GM19328 (cell line): ENCODE results near the gene MS4A6A.
"Not testable (repeated sequence)": the region's sequence is repeated elsewhere in the genome, so short reads cannot be mapped to it uniquely, and the experiment has no call there.

ENCODE experiments used
- ATAC-seq: cut with Tn5 transposase; IDR thresholded peaks from one replicate; pipeline ENCODE4 v1.9.1; 2021; ENCODE audit warnings: mild to moderate bottlenecking, moderate library complexity; ENCODE audit not compliant: unreplicated experiment

Gene MS4A6A

DNA sequence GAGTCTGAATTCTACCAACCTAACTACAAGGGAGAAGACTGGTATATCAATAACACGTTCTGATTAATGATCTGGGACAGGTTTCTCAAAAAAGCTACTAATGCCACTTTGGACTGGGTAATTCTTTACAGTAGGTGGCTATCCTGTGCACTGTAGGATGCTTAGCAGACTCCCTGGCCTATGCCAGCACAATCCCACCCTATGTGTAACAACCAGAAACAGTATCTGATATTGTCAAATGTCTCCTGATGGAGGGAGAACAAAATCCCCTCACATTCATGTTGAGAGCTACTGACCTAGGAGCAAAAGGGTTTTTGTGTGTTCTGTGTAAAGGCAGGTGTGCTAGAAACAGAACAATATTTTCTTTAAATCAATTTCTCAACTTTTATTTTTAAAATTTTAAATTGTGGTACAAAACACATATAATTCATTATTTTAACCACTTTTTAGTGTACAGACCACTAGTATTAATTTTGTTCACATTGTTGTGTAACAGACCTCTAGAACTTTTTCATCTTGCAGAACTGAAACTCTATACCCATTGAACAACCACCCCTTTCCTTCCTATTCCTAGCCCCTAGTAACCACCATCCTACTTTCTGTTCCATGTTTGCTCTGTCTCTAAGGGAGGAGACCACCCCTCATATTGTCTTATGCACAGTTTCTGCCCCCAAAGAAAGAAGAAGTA lies 2.1 kb upstream of the MS4A6A start:
- no peak for ATAC-seq

DNA sequence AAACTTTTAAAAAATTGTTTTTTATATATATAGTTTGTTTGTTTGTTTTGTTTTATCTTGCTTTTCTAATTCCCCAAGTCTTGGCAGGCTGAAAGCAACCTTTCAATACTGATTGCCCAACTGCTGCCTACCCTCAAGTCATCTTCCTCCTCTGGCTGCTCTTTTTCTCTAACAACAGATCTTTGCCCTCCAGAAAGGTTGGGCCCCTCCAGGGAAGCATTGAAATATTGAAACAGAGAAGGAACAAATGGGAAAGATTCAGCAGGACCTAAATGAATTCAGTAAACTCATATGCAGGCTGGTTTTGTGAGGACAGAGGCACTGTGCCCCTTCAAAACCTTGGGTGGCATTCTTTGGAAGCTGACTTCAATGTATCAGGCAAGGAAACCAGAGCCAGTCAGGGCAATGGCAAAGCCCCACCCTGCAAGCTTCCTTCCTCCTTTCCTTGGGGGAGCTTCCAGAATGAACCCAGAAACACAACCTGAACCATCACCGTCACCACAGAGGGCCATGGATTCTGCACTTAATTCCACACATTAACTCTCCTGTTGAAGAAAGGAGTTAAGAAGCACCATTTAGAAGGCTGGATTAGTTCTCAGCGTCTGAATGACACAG lies 815 bp upstream of the MS4A6A start:
- ATAC-seq = no peak

DNA sequence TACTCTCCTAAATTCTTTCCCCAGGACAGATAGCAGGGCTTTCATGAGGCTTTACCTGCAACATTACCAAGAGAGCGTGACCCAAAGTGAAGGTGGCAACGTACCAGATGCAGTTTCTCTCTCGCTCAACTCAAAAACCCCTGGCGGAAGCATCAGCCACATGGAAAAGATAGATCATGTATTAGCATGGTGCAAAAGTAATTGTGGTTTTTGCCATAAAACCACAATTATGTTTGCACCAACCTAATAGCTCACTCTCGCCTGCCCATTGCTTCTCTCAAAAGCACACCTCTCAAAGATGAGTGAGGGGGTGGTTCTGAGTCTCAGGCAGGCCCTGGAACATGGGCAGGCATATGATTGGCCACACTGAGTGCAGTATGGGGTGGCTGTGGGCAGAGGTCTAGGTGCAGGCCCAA lies 7.0 kb downstream of the MS4A6A start:
- no peak for ATAC-seq

DNA sequence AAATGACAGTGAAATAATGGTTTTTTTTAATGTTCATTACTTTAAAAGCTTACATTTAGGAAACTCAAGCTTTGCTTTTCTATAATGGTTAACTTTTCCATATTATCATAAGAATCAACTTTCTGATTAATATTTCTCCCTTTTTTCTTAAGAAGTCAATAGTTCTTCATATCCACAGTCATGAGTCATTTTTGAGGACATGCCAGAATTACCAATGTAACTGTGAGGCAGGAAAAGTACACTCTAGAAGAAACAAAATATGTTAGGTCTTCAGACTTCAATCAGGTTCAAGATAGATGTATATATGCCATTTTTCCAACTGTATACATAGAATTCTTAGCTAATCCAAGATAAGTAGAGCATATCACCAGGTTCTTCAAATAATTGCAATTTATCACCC lies 10.9 kb downstream of the MS4A6A start:
- no peak for ATAC-seq

GRCh38 chr11:60170566-60170965 lies 12.3 kb downstream of the MS4A6A start:
- ATAC-seq = no peak

GRCh38 chr11:60169264-60169915 lies 13.5 kb downstream of the MS4A6A start:
- no peak for ATAC-seq

DNA sequence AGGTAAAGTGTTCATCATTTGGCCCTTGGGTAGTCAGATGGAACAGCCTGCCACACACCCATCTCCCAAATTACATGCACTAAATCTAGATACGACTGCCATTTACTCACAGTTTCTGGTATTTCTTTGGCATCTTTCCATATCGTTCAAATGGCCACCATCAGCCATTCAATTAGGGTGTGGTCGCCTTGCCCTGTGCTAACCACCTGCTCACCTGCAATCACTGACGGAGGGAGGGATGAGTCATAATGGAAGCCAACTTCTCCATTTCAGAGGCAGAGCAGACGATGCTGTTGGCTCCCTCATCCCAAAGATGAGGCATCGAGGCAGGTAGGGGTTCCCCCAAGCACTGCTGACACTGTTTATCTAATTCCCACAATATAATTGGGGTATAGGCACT lies 14.6 kb downstream of the MS4A6A start:
- ATAC-seq = no peak

- no peak for ATAC-seq
These were observed 16.9 kb downstream of the MS4A6A start for GRCh38 chr11:60165951-60166350.

- ATAC-seq = no peak
These were observed 17.3 kb downstream of the MS4A6A start for GRCh38 chr11:60165538-60165937.

DNA sequence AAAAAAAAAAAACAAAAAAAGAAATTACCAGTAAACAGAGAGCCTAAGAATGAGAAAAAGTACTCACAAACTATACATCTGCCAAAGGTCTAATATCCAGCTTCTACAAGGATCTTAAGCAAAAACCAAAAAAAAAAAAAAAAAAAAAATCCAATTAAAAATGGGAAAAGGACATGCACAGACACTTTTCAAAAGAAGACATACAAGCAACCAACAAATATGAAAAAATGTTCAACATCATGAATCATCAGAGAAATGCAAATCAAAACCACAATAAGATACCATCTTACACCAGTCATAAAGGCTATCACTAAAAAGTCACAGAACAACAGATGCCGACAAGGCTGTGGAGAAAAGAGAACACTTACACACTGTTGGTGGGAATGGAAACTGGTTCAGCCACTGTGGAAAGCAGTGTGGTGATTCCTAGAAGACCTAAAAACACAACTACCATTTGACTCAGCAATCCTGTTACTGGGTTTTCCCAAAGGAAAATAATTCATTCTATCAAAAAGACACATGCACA lies 18.3 kb downstream of the MS4A6A start:
- ATAC-seq = no peak

DNA sequence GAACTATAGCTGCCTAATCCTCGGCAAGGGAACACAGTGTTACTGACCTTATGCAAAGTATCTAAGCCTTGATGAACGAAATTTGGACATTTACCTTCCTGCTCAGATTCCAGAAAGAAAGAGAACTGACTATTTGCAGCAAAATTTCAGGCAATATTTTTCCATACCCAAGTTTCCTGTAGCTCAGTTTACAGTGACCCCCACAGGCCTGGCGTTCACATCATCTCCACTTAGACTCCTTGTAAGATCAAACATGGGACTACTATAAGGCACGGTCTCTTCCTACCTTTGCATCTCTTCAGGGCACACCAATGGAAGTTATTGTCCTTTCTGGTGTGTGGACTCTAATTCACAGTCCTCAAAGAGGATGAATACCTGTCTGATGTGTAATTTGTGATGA lies 21.1 kb downstream of the MS4A6A start:
- no peak for ATAC-seq

GRCh38 chr11:60161107-60161506 lies 21.8 kb downstream of the MS4A6A start:
- no peak for ATAC-seq

GRCh38 chr11:60159868-60160267 lies 23.0 kb downstream of the MS4A6A start:
- ATAC-seq = no peak

- ATAC-seq = no peak
These were observed 23.6 kb downstream of the MS4A6A start for GRCh38 chr11:60159284-60159683.

DNA sequence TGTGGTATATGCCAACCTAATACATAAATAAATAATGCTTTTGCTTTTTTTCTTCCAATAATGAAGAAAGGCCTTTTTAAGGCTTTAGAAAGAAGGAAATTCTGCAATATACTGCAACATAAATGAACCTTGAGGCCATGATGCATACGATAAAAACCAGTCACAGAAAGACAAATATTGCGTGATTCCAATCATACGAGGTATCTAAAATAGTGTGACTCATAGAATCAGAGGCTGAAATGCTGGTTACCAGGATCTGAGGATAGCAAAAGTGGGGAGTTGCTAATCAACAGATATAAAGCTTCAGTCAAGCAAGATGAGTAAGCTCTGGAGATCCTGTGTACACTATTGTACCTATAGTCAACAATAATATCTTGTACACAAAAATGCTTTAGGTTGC lies 24.2 kb downstream of the MS4A6A start:
- no peak for ATAC-seq

DNA sequence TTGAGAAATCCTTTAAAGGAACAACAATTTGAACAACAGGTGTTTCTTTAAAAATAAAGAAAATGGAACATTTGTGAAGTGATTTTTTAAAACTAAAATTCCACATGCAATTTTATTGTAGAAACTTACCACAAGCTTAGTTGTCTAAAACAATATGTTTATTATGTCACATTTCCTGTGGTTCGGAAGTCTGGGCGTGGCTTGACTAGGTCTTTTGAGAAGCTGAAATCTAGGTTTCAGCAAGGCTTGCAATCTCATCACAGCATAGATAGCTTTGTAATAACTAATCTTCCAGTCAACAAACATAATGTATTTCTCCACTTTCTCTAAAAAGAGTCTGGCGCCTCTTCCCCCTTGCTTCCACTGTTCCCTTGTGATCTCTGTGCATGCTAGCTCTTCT lies 27.0 kb downstream of the MS4A6A start:
- ATAC-seq = no peak

- ATAC-seq = not testable (repeated sequence)
These were observed 30.2 kb downstream of the MS4A6A start for GRCh38 chr11:60152727-60153126.

DNA sequence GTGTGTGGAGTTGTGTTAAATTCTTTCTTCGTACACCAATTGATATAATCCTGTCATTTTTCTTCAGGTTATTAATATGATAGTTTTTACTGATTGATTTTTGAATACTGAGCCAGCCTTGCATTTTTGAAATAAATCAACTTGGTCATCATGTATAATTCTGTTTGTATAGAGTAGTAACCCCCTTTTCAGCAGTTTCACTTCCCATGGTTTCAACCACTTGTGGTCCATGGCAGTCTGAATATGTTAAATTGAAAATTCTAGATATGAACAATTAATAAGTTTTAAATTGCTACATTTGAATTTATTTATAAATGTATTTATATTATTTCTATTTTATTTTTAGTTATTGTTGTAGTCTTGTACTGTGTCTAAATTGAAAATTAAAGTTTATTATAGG lies 32.6 kb downstream of the MS4A6A start:
- ATAC-seq = no peak

- no peak for ATAC-seq
These were observed 37.2 kb downstream of the MS4A6A start for GRCh38 chr11:60145677-60146076.

DNA sequence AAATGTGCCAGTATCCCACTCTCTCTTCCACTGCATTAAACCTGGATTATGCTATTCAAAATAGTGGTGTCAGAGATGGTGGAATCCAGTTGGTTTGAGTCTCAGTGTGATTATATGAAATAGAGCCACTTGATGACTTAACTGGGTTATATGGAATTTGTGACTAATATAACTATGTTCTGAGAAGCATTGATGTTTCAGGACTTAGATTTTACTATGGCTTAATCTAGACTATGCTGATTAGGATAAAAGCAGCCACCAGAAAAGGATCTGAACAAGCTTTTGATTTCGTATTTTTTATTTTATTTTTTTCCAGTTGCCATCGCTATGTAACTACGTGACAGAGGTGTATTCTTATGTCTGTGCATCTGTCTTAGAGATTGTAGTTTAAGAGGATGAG lies 39.1 kb downstream of the MS4A6A start:
- ATAC-seq = no peak

GRCh38 chr11:60133917-60134316 lies 49.0 kb downstream of the MS4A6A start:
- ATAC-seq = no peak

- ATAC-seq = no peak
These were observed 51.0 kb downstream of the MS4A6A start for GRCh38 chr11:60131912-60132311.
